VCaP (cell line): ENCODE measurements around the gene ZFX.

Experiments used
- H3K27ac ChIP-seq: fragments of 450-650 bp; 2 replicates; pipeline ENCODE4 v1.5.1; 2017
- TF ChIP-seq, protein P1 (sequence below): fragments of 450-650 bp; conservative IDR thresholded peaks from 2 replicates; pipeline ENCODE4 v1.5.1; 2017; ENCODE audit warnings: mild to moderate bottlenecking, moderate library complexity

ZFX gene

DNA sequence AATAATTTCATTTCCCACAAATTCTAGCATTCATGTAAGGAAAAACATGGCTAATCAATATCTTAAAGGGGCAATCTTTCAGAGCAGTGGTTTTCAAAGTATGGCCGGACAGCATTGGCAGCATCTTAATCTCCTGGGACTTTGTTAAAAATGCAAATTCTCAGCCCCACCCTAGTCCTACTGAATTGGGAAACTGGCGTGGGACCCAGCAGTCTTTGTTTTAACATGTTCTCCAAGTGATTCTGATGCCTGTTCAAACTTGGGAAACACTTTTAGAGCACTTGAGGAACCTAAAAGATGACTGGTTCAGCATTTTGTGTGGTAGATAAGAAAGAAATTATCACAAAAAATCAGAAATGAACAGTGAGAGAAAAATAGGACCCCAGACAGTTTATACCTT lies 65.7 kb downstream of the ZFX start:
- TF ChIP-seq, protein P1, sequence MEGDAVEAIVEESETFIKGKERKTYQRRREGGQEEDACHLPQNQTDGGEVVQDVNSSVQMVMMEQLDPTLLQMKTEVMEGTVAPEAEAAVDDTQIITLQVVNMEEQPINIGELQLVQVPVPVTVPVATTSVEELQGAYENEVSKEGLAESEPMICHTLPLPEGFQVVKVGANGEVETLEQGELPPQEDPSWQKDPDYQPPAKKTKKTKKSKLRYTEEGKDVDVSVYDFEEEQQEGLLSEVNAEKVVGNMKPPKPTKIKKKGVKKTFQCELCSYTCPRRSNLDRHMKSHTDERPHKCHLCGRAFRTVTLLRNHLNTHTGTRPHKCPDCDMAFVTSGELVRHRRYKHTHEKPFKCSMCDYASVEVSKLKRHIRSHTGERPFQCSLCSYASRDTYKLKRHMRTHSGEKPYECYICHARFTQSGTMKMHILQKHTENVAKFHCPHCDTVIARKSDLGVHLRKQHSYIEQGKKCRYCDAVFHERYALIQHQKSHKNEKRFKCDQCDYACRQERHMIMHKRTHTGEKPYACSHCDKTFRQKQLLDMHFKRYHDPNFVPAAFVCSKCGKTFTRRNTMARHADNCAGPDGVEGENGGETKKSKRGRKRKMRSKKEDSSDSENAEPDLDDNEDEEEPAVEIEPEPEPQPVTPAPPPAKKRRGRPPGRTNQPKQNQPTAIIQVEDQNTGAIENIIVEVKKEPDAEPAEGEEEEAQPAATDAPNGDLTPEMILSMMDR, result no peak

DNA sequence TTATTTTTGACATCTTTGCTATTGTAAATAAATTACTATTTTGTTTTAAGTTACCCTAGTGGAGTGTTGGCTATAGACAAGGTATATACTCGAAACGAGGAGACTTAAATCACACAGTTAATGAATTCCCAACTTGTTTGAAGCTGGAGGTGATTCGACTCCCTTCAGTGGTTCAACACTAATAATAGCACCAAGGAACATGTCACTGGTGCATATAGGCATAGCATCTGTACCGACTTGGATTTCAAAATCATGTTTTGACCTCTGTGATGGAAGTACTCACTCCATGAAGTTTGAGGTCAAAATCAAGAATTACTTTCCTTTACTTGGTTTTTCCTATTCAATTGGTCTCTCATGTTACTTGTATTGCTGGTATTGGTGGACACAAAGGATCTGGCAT lies 66.5 kb downstream of the ZFX start:
- H3K27ac ChIP-seq, result no peak overlapping the region
- TF ChIP-seq, protein P1, result no peak

More for the DNA sequence above, 65.7 kb downstream of the ZFX start:
- no peak overlapping the region for H3K27ac ChIP-seq

DNA sequence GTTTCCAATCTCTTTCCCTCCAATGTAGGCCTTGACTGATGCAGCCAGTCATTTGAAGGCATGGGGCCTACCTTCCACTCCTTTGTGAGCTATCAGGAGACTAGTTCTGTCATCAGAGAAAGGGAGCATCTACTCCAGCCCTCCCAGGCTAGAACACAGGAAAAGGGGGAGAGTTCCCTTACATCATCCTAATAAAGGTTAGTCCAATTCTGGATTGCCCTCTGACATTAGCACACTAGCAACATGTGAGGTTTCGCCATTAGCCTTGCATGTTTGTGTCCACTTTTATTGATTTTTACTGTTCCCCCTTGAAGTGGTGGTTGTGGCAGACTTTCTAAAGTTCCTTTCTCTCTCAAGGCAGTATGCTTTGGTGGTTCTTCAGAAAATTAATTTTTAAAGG lies 67.3 kb downstream of the ZFX start:
- TF ChIP-seq, protein P1, result no peak

DNA sequence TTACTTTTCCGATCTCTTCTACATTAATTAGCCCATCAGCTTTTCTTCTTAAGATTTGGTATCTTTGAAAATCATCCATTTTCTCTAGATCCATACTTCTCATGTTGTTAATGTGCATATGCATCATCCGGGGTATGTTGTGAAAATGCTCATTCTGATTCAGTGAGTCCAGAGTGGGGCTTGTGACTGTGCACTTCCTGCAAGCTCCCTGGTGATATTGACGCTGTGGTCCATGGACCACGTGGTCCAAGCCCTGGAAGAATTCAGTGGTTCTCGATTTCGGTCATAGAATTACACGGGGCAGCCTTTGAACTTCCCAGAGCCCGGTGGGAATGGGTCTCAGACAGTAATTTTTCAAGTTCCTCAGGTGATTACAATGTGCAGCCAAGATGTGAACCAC lies 69.8 kb downstream of the ZFX start:
- TF ChIP-seq, protein P1, result no peak
- no peak overlapping the region for H3K27ac ChIP-seq

More for the DNA sequence above, 67.3 kb downstream of the ZFX start:
- no peak overlapping the region for H3K27ac ChIP-seq

DNA sequence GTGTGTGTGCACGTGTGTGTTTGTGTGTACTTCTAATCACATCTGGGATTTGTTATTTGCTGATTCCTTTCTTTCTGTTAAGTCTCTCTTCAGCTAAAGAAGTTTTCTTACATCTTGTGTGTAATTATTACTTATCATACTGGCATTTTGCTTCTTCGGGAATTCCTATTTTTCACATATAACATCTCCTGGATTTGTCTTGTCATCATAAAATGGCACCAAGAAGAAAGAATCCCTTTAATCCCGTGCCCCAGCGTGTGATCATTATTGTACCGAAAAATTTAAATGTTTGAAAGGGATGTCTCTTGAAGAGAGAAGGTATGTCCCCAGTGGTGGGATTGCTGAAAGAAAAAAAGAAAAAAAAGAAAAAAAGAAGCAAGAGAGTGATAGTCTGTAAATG lies 72.3 kb downstream of the ZFX start:
- TF ChIP-seq, protein P1, result no peak
- no peak overlapping the region for H3K27ac ChIP-seq

DNA sequence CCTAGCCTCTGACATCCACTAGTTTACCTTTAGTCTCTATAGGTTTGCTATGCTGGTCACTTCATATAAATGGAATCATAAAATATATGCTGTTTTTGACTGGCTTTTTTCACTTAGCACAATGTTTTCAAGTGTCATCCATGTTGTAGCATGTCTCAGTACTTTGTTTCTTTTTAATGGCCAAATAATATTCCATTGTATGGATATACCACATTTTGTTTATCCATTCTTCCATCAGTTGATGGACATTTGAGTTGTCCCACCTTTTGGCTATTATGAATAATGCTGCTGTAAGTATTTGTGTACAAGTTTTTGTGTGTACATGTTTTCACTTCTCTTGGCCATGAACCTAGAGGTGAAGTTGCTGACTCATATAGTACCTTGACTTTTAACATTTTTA lies 75.7 kb downstream of the ZFX start:
- TF ChIP-seq, protein P1, result no peak

DNA sequence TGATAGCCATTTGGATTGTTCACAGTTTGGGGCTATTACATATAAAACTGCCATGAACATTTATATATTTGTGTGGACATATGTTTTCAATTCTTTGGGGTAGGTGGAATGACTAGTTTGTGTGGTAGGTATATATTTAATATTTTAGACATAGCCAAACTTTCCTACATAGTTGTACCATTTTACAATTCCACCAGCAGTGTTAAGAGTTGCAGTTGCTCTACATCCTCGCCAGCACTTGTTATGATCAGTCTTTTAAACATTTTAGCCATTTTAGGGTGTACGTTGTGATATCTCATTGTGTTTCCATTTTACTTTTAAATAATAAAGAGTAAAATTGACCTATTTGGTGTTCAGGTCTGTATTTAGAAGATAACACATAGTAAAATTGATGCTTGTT lies 76.6 kb downstream of the ZFX start:
- H3K27ac ChIP-seq, result no peak overlapping the region
- TF ChIP-seq, protein P1, result no peak

More for the DNA sequence above, 75.7 kb downstream of the ZFX start:
- no peak overlapping the region for H3K27ac ChIP-seq

DNA sequence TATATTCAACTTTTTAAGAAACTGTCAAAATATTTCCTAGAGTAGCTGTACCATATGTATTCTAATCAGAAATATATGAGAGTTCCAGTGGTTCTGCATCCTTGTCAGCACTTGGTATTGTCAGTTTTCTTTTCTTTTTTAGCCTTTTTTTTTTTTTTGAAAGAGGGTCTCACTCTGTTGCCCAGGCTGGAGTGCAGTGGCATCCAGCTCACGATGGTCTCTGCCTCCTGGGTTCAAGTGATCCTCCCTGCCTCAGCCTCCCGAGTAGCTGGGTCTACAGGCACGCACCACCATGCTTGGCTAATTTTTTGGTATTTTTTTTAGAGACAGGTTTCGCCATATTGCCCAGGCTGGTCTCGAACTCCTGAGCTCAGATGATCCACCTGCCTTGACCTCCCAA lies 79.1 kb downstream of the ZFX start:
- no peak overlapping the region for H3K27ac ChIP-seq
- TF ChIP-seq, protein P1, result no peak
